HCT116 (cell line): ENCODE measurements around the gene MCAT. TPM values are rescaled to one million over a fixed set of nuclear protein-coding genes. Genes with fewer than 3 reads are reported as not detected.

Experiments
- ATAC-seq: fragments of 200-7000 bp; cut with Tn5 transposase; 2 replicates; pipeline ENCODE4 v1.9.1; 2020; ENCODE audit warnings: mild to moderate bottlenecking, moderate library complexity
- BruUV-seq: library from RNA; stranded (reverse); fragments of 400-500 nt; replicated peaks from 2 replicates; lab custom pipeline; 2021; lab: Mats Ljungman, UMichigan
- CTCF ChIA-PET: fragments of 300-600 bp; sonication (Branson Sonifier 250); formaldehyde crosslinking; loops from one replicate; lab custom pipeline; 2021; ENCODE audit warnings: antibody characterized with exemption; lab: Charles Lee
- POLR2A ChIA-PET: fragments of 300-600, 350-600 bp; sonication (Branson Sonifier 250); formaldehyde crosslinking; loops from one replicate; lab custom pipeline; 2021; ENCODE audit warnings: antibody characterized with exemption; lab: Charles Lee
- RAD21 ChIA-PET, 2 experiments: fragments of 300-600 bp; sonication (Branson Sonifier 250); formaldehyde crosslinking; loops; one replicate each; lab custom pipeline; 2023; ENCODE audit warnings: low total read pairs in 2 of 2; ENCODE audit not compliant: uncharacterized antibody in 2 of 2, unreplicated experiment in 2 of 2, low non-redundant PET in 1 of 2; lab: Charles Lee
- DNase-seq: peaks from one replicate; pipeline ENCODE4 v3.0.0-alpha.2; 2010; ENCODE audit warnings: low read depth, low spot score
- H2AFZ ChIP-seq: fragments of 200-600 bp; shearing (Covaris generic), sonication (generic); 2 replicates; pipeline ENCODE4 v1.6.1; 2017; ENCODE audit warnings: low read depth, mixed run types, mixed read lengths, antibody characterized with exemption, low read length; ENCODE audit not compliant: poor library complexity, severe bottlenecking
- H3K27ac ChIP-seq: 2 replicates; pipeline ENCODE4 v1.5.1; 2012; ENCODE audit warnings: low read depth, low read length
- H3K27me3 ChIP-seq: fragments of 200-600 bp; sonication (generic); 2 replicates; pipeline ENCODE4 v1.6.1; 2016; ENCODE audit warnings: mixed run types, low read length, mixed read lengths; ENCODE audit not compliant: insufficient read depth
- H3K36me3 ChIP-seq, 2 experiments: fragments of 200-500 bp in 1 of 2; fragments of 200-600 bp in 1 of 2; sonication (Bioruptor generic) in 1 of 2; sonication (generic) in 1 of 2; 2 replicates each; pipeline versions ENCODE4 v1.5.1 to v1.6.1; 2014 to 2016; ENCODE audit warnings: low read length in 2 of 2, inconsistent platforms in 1 of 2, mixed read lengths in 1 of 2, mixed run types in 1 of 2; ENCODE audit not compliant: insufficient read depth in 2 of 2, control insufficient read depth in 1 of 2
- H3K4me1 ChIP-seq, 2 experiments: fragments of 200-600 bp in 1 of 2; sonication (generic) in 1 of 2; 2 replicates each; pipeline versions ENCODE4 v1.5.1 to v1.6.1; 2012 to 2017; ENCODE audit warnings: low read length in 2 of 2, inconsistent platforms in 1 of 2, mild to moderate bottlenecking in 1 of 2, mixed read lengths in 1 of 2, mixed run types in 1 of 2, moderate library complexity in 1 of 2; ENCODE audit not compliant: insufficient read depth in 2 of 2, control insufficient read depth in 1 of 2
- H3K4me2 ChIP-seq: fragments of 200-600 bp; sonication (generic); 2 replicates; pipeline ENCODE4 v1.6.1; 2017; ENCODE audit warnings: mixed run types, low read length, mixed read lengths
- H3K4me3 ChIP-seq, 2 experiments: fragments of 200-600 bp in 1 of 2; sonication (generic) in 1 of 2; replicated peaks in 1 of 2; 2 replicates each; pipeline ENCODE4 v1.5.1; 2011 to 2016; ENCODE audit warnings: low read length in 2 of 2, control low read depth in 1 of 2, low read depth in 1 of 2, mild to moderate bottlenecking in 1 of 2, mixed read lengths in 1 of 2, mixed run types in 1 of 2
- H3K79me2 ChIP-seq: fragments of 200-600 bp; sonication (generic); 2 replicates; pipeline ENCODE4 v1.6.1; 2017; ENCODE audit warnings: mild to moderate bottlenecking, mixed run types, low read length, moderate library complexity, mixed read lengths; ENCODE audit not compliant: insufficient read depth
- H3K9ac ChIP-seq: fragments of 200-600 bp; sonication (generic); 2 replicates; pipeline ENCODE4 v1.6.1; 2016; ENCODE audit warnings: low read length, mixed read lengths
- H3K9me2 ChIP-seq: fragments of 200-600 bp; sonication (generic), shearing (Covaris generic); 2 replicates; pipeline ENCODE4 v1.6.1; 2017; ENCODE audit warnings: mixed run types, mild to moderate bottlenecking, moderate library complexity; ENCODE audit not compliant: insufficient read depth
- H3K9me3 ChIP-seq, 2 experiments: fragments of 200-500 bp in 1 of 2; fragments of 200-600 bp in 1 of 2; sonication (Bioruptor generic) in 1 of 2; sonication (generic) in 1 of 2; 2 replicates each; pipeline ENCODE4 v1.6.1; 2014 to 2017; ENCODE audit warnings: low read length in 2 of 2, mixed read lengths in 2 of 2, inconsistent platforms in 1 of 2, low read depth in 1 of 2, mild to moderate bottlenecking in 1 of 2, mixed run types in 1 of 2, moderate library complexity in 1 of 2; ENCODE audit not compliant: control insufficient read depth in 1 of 2, insufficient read depth in 1 of 2
- H4K20me1 ChIP-seq: fragments of 200-600 bp; sonication (generic), shearing (Covaris generic); 2 replicates; pipeline ENCODE4 v1.6.1; 2017; ENCODE audit warnings: mixed run types, mild to moderate bottlenecking, moderate library complexity; ENCODE audit not compliant: insufficient read depth
- CBX3 ChIP-seq: IDR thresholded peaks from 2 replicates; pipeline ENCODE4 v1.6.1; 2012; ENCODE audit warnings: low read depth
- CEBPB ChIP-seq: IDR thresholded peaks from 2 replicates; pipeline ENCODE4 v1.6.1; 2012; ENCODE audit warnings: low read depth
- EGR1 ChIP-seq: IDR thresholded peaks from 2 replicates; pipeline ENCODE4 v1.6.1; 2012; ENCODE audit warnings: low read depth
- ELF1 ChIP-seq: IDR thresholded peaks from 2 replicates; pipeline ENCODE4 v1.6.1; 2012; ENCODE audit warnings: low read depth, borderline replicate concordance
- EZH2 ChIP-seq: fragments of 200-600 bp; sonication (generic); IDR thresholded peaks from 2 replicates; pipeline ENCODE4 v1.6.1; 2017; ENCODE audit warnings: antibody characterized with exemption, mixed run types
- EZH2phosphoT487 ChIP-seq: fragments of 200-600 bp; IDR thresholded peaks from 2 replicates; pipeline ENCODE4 v1.6.1; 2018; ENCODE audit warnings: antibody characterized with exemption, borderline replicate concordance
- FOSL1 ChIP-seq: IDR thresholded peaks from 2 replicates; pipeline ENCODE4 v1.6.1; 2012; ENCODE audit warnings: low read depth
- JUND ChIP-seq: IDR thresholded peaks from 2 replicates; pipeline ENCODE4 v1.6.1; 2012
- POLR2A ChIP-seq: IDR thresholded peaks from 2 replicates; pipeline ENCODE4 v1.7.0; 2011; ENCODE audit warnings: borderline replicate concordance; ENCODE audit not compliant: insufficient read depth, insufficient read length; ENCODE audit errors: extremely low read depth
- POLR2AphosphoS5 ChIP-seq: IDR thresholded peaks from 2 replicates; pipeline ENCODE4 v1.6.1; 2011; ENCODE audit warnings: mild to moderate bottlenecking, low read depth, low read length, moderate library complexity
- SIN3A ChIP-seq: IDR thresholded peaks from 2 replicates; pipeline ENCODE4 v1.6.1; 2012; ENCODE audit warnings: low read depth
- SP1 ChIP-seq: IDR thresholded peaks from 2 replicates; pipeline ENCODE4 v1.6.1; 2012; ENCODE audit warnings: low read depth
- TCF7L2 ChIP-seq: IDR thresholded peaks from 2 replicates; pipeline ENCODE4 v1.7.0; 2011; ENCODE audit warnings: borderline replicate concordance, inconsistent platforms; ENCODE audit not compliant: insufficient read depth, insufficient read length; ENCODE audit errors: extremely low read depth
- YY1 ChIP-seq: IDR thresholded peaks from 2 replicates; pipeline ENCODE4 v1.6.1; 2011; ENCODE audit warnings: low read length, low read depth, moderate library complexity, mild to moderate bottlenecking; ENCODE audit not compliant: insufficient replicate concordance; ENCODE audit errors: extremely low read depth
- ZFX ChIP-seq: fragments of 450-650 bp; IDR thresholded peaks from 2 replicates; pipeline ENCODE4 v1.6.1; 2017
- ZNF274 ChIP-seq: fragments of 200-500 bp; sonication (Bioruptor generic); IDR thresholded peaks from 2 replicates; pipeline ENCODE4 v1.6.1; 2014; ENCODE audit warnings: mild to moderate bottlenecking, low read depth, low read length, inconsistent platforms
- intact Hi-C: fragments of 100-400 bp; cut with micrococcal nuclease; formaldehyde crosslinking; loops from 2 replicates; pipeline ENCODE4 v1.10.0; 2022
- total RNA-seq: library from RNA; stranded (reverse); gene quantifications from one replicate; pipeline ENCODE4 v1.2.1, GENCODE V29; 2021; ENCODE audit not compliant: unreplicated experiment
- TF ChIP-seq, protein P1 (sequence below): IDR thresholded peaks from 2 replicates; pipeline ENCODE4 v1.6.1; 2012
- TF ChIP-seq, protein P2 (sequence below): IDR thresholded peaks from 2 replicates; pipeline ENCODE4 v1.6.1; 2011; ENCODE audit warnings: mild to moderate bottlenecking, low read length, moderate library complexity; ENCODE audit not compliant: insufficient replicate concordance; ENCODE audit errors: extremely low read depth
- TF ChIP-seq, protein P3 (sequence below): IDR thresholded peaks from 2 replicates; pipeline ENCODE4 v1.6.1; 2012; ENCODE audit warnings: low read depth

MCAT gene
- total RNA-seq, 1 experiment from 2014 or later, result 34.8 TPM

DNA sequence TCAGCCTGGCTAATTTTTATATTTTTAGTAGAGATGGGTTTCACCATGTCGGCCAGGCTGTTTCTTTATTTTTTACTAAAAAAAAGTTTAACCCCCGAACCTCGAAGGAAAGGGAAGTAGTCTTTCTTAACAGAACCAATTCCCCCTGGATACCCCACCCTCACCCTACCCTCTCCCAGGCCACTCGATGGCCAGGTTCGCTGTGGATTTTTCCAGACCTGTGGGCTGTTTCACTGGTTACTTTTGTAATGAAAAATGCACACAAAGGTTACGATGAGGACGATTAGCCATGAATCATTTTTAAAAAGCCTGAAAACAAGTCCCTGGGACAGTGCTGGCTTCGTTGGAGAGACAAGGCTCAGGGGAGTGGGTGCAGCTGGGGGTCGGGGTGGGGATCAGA lies 10.7 kb upstream of the MCAT start:
- Histone ChIP-seq H3K4me2 (no peak overlapping the region), H3K27me3 (no peaks in the 10 kb centered on the region), H3K36me3 (no peaks in the 10 kb centered on the region; a peak in 1 of 4 replicates), H2AFZ (no peak overlapping the region), H3K9me3 (no peaks in the 10 kb centered on the region), H3K27ac (no peak overlapping the region), H3K4me3 (no peak overlapping the region), H3K9ac (no peak overlapping the region), H3K9me2 (no peaks in the 10 kb centered on the region), H3K4me1 (peaks cover 9 to 46% of the 10 kb centered on the region in 2 experiments), H3K79me2 (peaks cover 59% of the 10 kb centered on the region), H4K20me1 (no peaks in the 10 kb centered on the region)
- ATAC-seq, result no peak
- CTCF ChIA-PET, result no interaction called here
- DNase-seq, result no peak
- RAD21 ChIA-PET, result no interaction called here
- no peak for TF ChIP-seq ELF1
- TF ChIP-seq EGR1, result no peak
- no peak for TF ChIP-seq CBX3
- TF ChIP-seq JUND, result no peak
- TF ChIP-seq ZNF274, result no peak
- no peak for TF ChIP-seq EZH2
- no peak for TF ChIP-seq SP1
- TF ChIP-seq, protein P1, sequence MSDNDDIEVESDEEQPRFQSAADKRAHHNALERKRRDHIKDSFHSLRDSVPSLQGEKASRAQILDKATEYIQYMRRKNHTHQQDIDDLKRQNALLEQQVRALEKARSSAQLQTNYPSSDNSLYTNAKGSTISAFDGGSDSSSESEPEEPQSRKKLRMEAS, result no peak
- TF ChIP-seq TCF7L2, result no peak
- no peak for TF ChIP-seq ZFX
- TF ChIP-seq EZH2phosphoT487, result no peak
- TF ChIP-seq, protein P2, sequence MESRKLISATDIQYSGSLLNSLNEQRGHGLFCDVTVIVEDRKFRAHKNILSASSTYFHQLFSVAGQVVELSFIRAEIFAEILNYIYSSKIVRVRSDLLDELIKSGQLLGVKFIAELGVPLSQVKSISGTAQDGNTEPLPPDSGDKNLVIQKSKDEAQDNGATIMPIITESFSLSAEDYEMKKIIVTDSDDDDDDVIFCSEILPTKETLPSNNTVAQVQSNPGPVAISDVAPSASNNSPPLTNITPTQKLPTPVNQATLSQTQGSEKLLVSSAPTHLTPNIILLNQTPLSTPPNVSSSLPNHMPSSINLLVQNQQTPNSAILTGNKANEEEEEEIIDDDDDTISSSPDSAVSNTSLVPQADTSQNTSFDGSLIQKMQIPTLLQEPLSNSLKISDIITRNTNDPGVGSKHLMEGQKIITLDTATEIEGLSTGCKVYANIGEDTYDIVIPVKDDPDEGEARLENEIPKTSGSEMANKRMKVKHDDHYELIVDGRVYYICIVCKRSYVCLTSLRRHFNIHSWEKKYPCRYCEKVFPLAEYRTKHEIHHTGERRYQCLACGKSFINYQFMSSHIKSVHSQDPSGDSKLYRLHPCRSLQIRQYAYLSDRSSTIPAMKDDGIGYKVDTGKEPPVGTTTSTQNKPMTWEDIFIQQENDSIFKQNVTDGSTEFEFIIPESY, result no peak
- TF ChIP-seq YY1, result no peak
- no peak for TF ChIP-seq SIN3A
- no peak for TF ChIP-seq CEBPB
- TF ChIP-seq, protein P3, sequence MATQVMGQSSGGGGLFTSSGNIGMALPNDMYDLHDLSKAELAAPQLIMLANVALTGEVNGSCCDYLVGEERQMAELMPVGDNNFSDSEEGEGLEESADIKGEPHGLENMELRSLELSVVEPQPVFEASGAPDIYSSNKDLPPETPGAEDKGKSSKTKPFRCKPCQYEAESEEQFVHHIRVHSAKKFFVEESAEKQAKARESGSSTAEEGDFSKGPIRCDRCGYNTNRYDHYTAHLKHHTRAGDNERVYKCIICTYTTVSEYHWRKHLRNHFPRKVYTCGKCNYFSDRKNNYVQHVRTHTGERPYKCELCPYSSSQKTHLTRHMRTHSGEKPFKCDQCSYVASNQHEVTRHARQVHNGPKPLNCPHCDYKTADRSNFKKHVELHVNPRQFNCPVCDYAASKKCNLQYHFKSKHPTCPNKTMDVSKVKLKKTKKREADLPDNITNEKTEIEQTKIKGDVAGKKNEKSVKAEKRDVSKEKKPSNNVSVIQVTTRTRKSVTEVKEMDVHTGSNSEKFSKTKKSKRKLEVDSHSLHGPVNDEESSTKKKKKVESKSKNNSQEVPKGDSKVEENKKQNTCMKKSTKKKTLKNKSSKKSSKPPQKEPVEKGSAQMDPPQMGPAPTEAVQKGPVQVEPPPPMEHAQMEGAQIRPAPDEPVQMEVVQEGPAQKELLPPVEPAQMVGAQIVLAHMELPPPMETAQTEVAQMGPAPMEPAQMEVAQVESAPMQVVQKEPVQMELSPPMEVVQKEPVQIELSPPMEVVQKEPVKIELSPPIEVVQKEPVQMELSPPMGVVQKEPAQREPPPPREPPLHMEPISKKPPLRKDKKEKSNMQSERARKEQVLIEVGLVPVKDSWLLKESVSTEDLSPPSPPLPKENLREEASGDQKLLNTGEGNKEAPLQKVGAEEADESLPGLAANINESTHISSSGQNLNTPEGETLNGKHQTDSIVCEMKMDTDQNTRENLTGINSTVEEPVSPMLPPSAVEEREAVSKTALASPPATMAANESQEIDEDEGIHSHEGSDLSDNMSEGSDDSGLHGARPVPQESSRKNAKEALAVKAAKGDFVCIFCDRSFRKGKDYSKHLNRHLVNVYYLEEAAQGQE, result no peak
- no peak for TF ChIP-seq POLR2AphosphoS5
- no peak for TF ChIP-seq FOSL1
- no peak for TF ChIP-seq POLR2A
- POLR2A ChIA-PET, result no interaction called here
- BruUV-seq, result no TSS peak
- intact Hi-C loops, result no loop called here
